WTC11 (cell line): ENCODE results near the gene ZBTB16. TPM values are rescaled to one million over a fixed set of nuclear protein-coding genes. Genes with fewer than 3 reads are reported as not detected.

Experiments used
- ATAC-seq: fragments of 200-7000 bp; cut with Tn5 transposase; 2 replicates; pipeline ENCODE4 v1.10.0; 2021; ENCODE audit warnings: mild to moderate bottlenecking, moderate library complexity
- CTCF ChIA-PET: fragments of 300-600 bp; sonication (Branson Sonifier 250); formaldehyde crosslinking; loops from one replicate; lab custom pipeline; 2021; ENCODE audit warnings: antibody characterized with exemption; lab: Charles Lee
- POLR2A ChIA-PET: fragments of 350-600 bp; sonication (Branson Sonifier 250); formaldehyde crosslinking; loops from one replicate; lab custom pipeline; 2021; ENCODE audit warnings: antibody characterized with exemption; lab: Charles Lee
- DNase-seq: peaks from one replicate; pipeline ENCODE4 v3.0.0; 2021; ENCODE audit warnings: low spot score
- H3K27ac Mint-ChIP-seq: 2 replicates; pipeline ENCODE4 v1.8.0; 2021; ENCODE audit warnings: mixed read lengths
- H3K27me3 Mint-ChIP-seq: 2 replicates; pipeline ENCODE4 v1.8.0; 2021; ENCODE audit warnings: low read depth, mild to moderate bottlenecking, moderate library complexity, mixed read lengths
- H3K36me3 Mint-ChIP-seq: 2 replicates; pipeline ENCODE4 v1.8.0; 2021; ENCODE audit warnings: mixed read lengths
- H3K4me1 Mint-ChIP-seq: 2 replicates; pipeline ENCODE4 v1.8.0; 2022; ENCODE audit warnings: mixed read lengths
- H3K4me3 Mint-ChIP-seq: 2 replicates; pipeline ENCODE4 v1.8.0; 2021; ENCODE audit warnings: mild to moderate bottlenecking, moderate library complexity, mixed read lengths
- H3K9me3 Mint-ChIP-seq: 2 replicates; pipeline ENCODE4 v1.8.0; 2021; ENCODE audit warnings: mixed read lengths
- CBFB ChIP-seq: sonication (generic); formaldehyde crosslinking; IDR thresholded peaks from 2 replicates; pipeline ENCODE4 v1.8.1; 2022; ENCODE audit warnings: mild to moderate bottlenecking, low read depth, missing genetic modification reagents
- CREM ChIP-seq: sonication (generic); formaldehyde crosslinking; IDR thresholded peaks from 2 replicates; pipeline ENCODE4 v1.8.1; 2022; ENCODE audit warnings: mild to moderate bottlenecking, missing genetic modification reagents, moderate library complexity
- ESRRA ChIP-seq: sonication (generic); formaldehyde crosslinking; IDR thresholded peaks from 2 replicates; pipeline ENCODE4 v1.8.1; 2022; ENCODE audit warnings: mild to moderate bottlenecking, missing genetic modification reagents, borderline replicate concordance
- FOXP1 ChIP-seq: sonication (generic); formaldehyde crosslinking; IDR thresholded peaks from 2 replicates; pipeline ENCODE4 v1.8.0; 2022; ENCODE audit warnings: missing genetic modification reagents, mild to moderate bottlenecking, moderate library complexity, borderline replicate concordance
- GTF2I ChIP-seq: fragments of 250-450 bp; sonication (Bioruptor Pico); conservative IDR thresholded peaks from 2 replicates; pipeline ENCODE4 v1.4.0; 2021; ENCODE audit warnings: mild to moderate bottlenecking
- MXD4 ChIP-seq: fragments of 250-450 bp; sonication (Bioruptor Pico); IDR thresholded peaks from 2 replicates; pipeline ENCODE4 v1.8.0; 2021; ENCODE audit warnings: mild to moderate bottlenecking, moderate library complexity, borderline replicate concordance
- MYBL2 ChIP-seq: sonication (generic); formaldehyde crosslinking; IDR thresholded peaks from 2 replicates; pipeline ENCODE4 v1.8.1; 2023; ENCODE audit warnings: mild to moderate bottlenecking, moderate library complexity, missing genetic modification reagents
- NFATC4 ChIP-seq: fragments of 250-450 bp; sonication (Bioruptor Pico); IDR thresholded peaks from 2 replicates; pipeline ENCODE4 v1.9.0; 2021; ENCODE audit warnings: mild to moderate bottlenecking
- NFE2L1 ChIP-seq: sonication (generic); formaldehyde crosslinking; IDR thresholded peaks from 2 replicates; pipeline ENCODE4 v1.8.1; 2023; ENCODE audit warnings: missing genetic modification reagents
- NR1H2 ChIP-seq: sonication (generic); formaldehyde crosslinking; IDR thresholded peaks from 2 replicates; pipeline ENCODE4 v1.9.0; 2021; ENCODE audit warnings: mild to moderate bottlenecking, moderate library complexity, missing genetic modification reagents
- NR2C2 ChIP-seq: sonication (generic); formaldehyde crosslinking; IDR thresholded peaks from 2 replicates; pipeline ENCODE4 v1.8.0; 2022; ENCODE audit warnings: mild to moderate bottlenecking, missing genetic modification reagents
- OVOL2 ChIP-seq: fragments of 250-450 bp; sonication (Bioruptor Pico); IDR thresholded peaks from 2 replicates; pipeline ENCODE4 v1.9.0; 2021; ENCODE audit warnings: mild to moderate bottlenecking, borderline replicate concordance
- SP1 ChIP-seq: sonication (generic); formaldehyde crosslinking; conservative IDR thresholded peaks from 2 replicates; pipeline ENCODE4 v1.8.1; 2022; ENCODE audit warnings: missing genetic modification reagents
- TCF7 ChIP-seq: sonication (generic); formaldehyde crosslinking; IDR thresholded peaks from 2 replicates; pipeline ENCODE4 v1.8.0; 2022; ENCODE audit warnings: mild to moderate bottlenecking, low read depth, missing genetic modification reagents, moderate library complexity
- ZNF121 ChIP-seq: sonication (generic); formaldehyde crosslinking; IDR thresholded peaks from 2 replicates; pipeline ENCODE4 v1.8.0; 2023; ENCODE audit warnings: missing genetic modification reagents
- ZNF138 ChIP-seq: sonication (generic); formaldehyde crosslinking; conservative IDR thresholded peaks from 2 replicates; pipeline ENCODE4 v1.8.1; 2022; ENCODE audit warnings: mild to moderate bottlenecking, moderate library complexity, missing genetic modification reagents
- total RNA-seq: library from RNA; stranded (reverse); gene quantifications from 3 replicates; pipeline ENCODE4 v1.2.3, GENCODE V29; 2021
- TF ChIP-seq, protein P1 (sequence below): sonication (generic); formaldehyde crosslinking; IDR thresholded peaks from 2 replicates; pipeline ENCODE4 v1.8.1; 2023; ENCODE audit warnings: mild to moderate bottlenecking, missing genetic modification reagents, moderate library complexity
- TF ChIP-seq, protein P2 (sequence below): sonication (generic); formaldehyde crosslinking; IDR thresholded peaks from 2 replicates; pipeline ENCODE4 v1.8.1; 2023; ENCODE audit warnings: mild to moderate bottlenecking, missing genetic modification reagents, borderline replicate concordance
- TF ChIP-seq, protein P3 (sequence below): fragments of 200-600 bp; IDR thresholded peaks from 2 replicates; pipeline ENCODE4 v1.8.0; 2022; ENCODE audit warnings: antibody characterized with exemption
- TF ChIP-seq, protein P4 (sequence below): sonication (generic); formaldehyde crosslinking; IDR thresholded peaks from 2 replicates; pipeline ENCODE4 v1.8.1; 2022; ENCODE audit warnings: low read depth, missing genetic modification reagents, borderline replicate concordance
- TF ChIP-seq, protein P5 (sequence below): sonication (generic); formaldehyde crosslinking; IDR thresholded peaks from 2 replicates; pipeline ENCODE4 v1.8.0; 2022; ENCODE audit warnings: mild to moderate bottlenecking, missing genetic modification reagents
- TF ChIP-seq, protein P6 (sequence below): sonication (generic); formaldehyde crosslinking; IDR thresholded peaks from 2 replicates; pipeline ENCODE4 v1.8.1; 2022; ENCODE audit warnings: mild to moderate bottlenecking, moderate library complexity, missing genetic modification reagents

Gene ZBTB16
- total RNA-seq, 1 experiment from 2014 or later = 0.57 TPM

DNA sequence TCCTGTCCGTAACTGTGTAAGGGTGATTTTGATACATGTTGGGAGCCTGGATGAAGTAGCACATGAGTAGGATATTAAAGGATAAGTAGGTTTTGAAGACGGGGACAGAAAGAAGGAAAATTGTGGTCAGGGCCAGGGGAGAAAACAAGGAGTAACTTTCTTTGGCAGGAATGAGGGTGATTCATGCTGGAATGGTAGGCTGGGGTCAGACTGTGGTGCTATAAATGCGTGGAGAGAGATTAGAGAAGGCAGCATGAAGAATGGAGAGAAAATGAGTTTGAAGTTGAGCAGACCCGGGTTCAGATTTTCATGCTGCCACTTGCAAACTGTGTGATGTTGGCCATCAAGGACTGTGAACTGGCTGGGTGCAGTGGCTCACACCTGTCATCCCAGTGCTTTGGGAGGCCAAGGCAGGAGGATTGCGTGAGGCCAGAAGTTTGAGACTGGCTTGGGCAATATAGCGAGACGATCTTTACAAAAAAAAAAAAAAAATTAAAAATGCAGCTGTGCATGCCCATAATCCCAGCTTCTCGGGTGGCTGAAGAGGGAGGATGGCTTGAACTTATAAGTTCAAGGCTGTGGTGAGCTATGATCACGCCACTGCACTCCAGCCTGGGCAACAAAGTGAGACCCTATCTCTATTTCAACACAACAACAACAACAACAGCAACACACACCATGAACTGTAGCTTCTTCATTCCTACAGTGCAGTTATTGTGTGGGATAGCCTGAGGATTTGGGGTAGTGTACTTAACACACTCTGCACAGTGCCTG lies 22.3 kb downstream of the ZBTB16 start (continued):
- no peak for TF ChIP-seq NFE2L1 (CRISPR knock-in tag)

DNA sequence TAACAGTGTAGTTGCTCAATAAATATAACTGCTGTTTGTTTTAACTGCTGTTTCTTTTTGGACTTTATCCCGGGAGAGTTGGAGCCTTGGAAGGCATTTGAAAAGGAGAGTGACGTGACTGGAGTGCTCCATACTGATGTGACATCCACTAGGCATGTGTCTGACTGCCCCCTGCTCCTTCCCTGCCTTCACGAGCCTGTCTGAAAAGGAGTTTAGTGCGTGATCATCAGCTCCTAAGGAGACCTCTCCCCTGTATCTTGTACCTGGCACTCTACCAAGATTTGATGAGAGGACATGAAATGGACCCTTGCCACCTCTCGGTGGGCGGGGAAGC lies 22.9 kb downstream of the ZBTB16 start:
- Mint-ChIP-seq H3K27ac (no peak overlapping the region), H3K9me3 (no peaks in the 10 kb centered on the region), H3K36me3 (no peaks in the 10 kb centered on the region), H3K27me3 (peaks cover 48% of the 10 kb centered on the region)
- no peak for DNase-seq
- ChIA-PET CTCF (interaction anchor here (0.5 to 1.4 kb wide), 3 partner anchors 18 to 99 kb away, joined by 3 read pairs; no protein-coding TSS in a partner anchor), POLR2A (no interaction called here)
- TF ChIP-seq MXD4 (CRISPR knock-in tag) (no peak), TCF7 (no peak), OVOL2 (no peak), MYBL2 (no peak), NR2C2 (CRISPR knock-in tag) (no peak), NFE2L1 (CRISPR knock-in tag) (no peak), ESRRA (no peak), FOXP1 (CRISPR knock-in tag) (no peak), NFATC4 (CRISPR knock-in tag) (no peak)
- TF ChIP-seq, protein P1, sequence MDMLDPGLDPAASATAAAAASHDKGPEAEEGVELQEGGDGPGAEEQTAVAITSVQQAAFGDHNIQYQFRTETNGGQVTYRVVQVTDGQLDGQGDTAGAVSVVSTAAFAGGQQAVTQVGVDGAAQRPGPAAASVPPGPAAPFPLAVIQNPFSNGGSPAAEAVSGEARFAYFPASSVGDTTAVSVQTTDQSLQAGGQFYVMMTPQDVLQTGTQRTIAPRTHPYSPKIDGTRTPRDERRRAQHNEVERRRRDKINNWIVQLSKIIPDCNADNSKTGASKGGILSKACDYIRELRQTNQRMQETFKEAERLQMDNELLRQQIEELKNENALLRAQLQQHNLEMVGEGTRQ (CRISPR knock-in tag) = no peak
- TF ChIP-seq, protein P2, sequence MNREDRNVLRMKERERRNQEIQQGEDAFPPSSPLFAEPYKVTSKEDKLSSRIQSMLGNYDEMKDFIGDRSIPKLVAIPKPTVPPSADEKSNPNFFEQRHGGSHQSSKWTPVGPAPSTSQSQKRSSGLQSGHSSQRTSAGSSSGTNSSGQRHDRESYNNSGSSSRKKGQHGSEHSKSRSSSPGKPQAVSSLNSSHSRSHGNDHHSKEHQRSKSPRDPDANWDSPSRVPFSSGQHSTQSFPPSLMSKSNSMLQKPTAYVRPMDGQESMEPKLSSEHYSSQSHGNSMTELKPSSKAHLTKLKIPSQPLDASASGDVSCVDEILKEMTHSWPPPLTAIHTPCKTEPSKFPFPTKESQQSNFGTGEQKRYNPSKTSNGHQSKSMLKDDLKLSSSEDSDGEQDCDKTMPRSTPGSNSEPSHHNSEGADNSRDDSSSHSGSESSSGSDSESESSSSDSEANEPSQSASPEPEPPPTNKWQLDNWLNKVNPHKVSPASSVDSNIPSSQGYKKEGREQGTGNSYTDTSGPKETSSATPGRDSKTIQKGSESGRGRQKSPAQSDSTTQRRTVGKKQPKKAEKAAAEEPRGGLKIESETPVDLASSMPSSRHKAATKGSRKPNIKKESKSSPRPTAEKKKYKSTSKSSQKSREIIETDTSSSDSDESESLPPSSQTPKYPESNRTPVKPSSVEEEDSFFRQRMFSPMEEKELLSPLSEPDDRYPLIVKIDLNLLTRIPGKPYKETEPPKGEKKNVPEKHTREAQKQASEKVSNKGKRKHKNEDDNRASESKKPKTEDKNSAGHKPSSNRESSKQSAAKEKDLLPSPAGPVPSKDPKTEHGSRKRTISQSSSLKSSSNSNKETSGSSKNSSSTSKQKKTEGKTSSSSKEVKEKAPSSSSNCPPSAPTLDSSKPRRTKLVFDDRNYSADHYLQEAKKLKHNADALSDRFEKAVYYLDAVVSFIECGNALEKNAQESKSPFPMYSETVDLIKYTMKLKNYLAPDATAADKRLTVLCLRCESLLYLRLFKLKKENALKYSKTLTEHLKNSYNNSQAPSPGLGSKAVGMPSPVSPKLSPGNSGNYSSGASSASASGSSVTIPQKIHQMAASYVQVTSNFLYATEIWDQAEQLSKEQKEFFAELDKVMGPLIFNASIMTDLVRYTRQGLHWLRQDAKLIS = no peak
- TF ChIP-seq, protein P3, sequence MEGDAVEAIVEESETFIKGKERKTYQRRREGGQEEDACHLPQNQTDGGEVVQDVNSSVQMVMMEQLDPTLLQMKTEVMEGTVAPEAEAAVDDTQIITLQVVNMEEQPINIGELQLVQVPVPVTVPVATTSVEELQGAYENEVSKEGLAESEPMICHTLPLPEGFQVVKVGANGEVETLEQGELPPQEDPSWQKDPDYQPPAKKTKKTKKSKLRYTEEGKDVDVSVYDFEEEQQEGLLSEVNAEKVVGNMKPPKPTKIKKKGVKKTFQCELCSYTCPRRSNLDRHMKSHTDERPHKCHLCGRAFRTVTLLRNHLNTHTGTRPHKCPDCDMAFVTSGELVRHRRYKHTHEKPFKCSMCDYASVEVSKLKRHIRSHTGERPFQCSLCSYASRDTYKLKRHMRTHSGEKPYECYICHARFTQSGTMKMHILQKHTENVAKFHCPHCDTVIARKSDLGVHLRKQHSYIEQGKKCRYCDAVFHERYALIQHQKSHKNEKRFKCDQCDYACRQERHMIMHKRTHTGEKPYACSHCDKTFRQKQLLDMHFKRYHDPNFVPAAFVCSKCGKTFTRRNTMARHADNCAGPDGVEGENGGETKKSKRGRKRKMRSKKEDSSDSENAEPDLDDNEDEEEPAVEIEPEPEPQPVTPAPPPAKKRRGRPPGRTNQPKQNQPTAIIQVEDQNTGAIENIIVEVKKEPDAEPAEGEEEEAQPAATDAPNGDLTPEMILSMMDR = no peak
- TF ChIP-seq, protein P4, sequence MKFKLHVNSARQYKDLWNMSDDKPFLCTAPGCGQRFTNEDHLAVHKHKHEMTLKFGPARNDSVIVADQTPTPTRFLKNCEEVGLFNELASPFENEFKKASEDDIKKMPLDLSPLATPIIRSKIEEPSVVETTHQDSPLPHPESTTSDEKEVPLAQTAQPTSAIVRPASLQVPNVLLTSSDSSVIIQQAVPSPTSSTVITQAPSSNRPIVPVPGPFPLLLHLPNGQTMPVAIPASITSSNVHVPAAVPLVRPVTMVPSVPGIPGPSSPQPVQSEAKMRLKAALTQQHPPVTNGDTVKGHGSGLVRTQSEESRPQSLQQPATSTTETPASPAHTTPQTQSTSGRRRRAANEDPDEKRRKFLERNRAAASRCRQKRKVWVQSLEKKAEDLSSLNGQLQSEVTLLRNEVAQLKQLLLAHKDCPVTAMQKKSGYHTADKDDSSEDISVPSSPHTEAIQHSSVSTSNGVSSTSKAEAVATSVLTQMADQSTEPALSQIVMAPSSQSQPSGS (CRISPR knock-in tag) = no peak
- TF ChIP-seq, protein P5, sequence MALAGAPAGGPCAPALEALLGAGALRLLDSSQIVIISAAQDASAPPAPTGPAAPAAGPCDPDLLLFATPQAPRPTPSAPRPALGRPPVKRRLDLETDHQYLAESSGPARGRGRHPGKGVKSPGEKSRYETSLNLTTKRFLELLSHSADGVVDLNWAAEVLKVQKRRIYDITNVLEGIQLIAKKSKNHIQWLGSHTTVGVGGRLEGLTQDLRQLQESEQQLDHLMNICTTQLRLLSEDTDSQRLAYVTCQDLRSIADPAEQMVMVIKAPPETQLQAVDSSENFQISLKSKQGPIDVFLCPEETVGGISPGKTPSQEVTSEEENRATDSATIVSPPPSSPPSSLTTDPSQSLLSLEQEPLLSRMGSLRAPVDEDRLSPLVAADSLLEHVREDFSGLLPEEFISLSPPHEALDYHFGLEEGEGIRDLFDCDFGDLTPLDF (CRISPR knock-in tag) = no peak
- TF ChIP-seq, all 79 proteins: peak for 0
- peaks cover 18% of the 10 kb centered on the region for H3K4me1 Mint-ChIP-seq
- no peak for ATAC-seq
- H3K4me3 Mint-ChIP-seq = no peak overlapping the region

DNA sequence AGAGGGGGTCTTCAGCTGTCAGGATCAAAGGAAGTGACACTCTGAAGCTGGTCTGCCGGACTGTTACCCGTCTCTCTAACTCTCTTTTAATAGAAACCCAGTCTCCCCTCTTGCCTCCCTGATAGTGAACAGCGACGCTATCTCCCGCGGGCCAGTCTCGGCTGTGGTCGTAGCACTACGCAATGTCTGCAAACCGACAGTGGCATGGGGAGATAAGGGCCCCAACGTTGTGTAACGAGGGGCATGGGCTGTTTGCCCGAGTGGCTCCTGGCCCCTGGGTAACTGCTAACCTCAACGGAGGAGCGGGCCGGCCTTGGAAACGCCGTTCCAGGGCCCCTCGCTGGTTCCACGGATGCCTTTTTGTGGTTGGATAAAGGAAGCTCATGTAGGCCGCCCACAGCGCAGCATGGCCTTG lies 23.3 kb downstream of the ZBTB16 start:
- ATAC-seq (no peak), DNase-seq (no peak)
- no peak overlapping the region for H3K27ac Mint-ChIP-seq
- CTCF ChIA-PET = interaction anchor here (0.5 to 1.4 kb wide), 5 partner anchors 9 to 98 kb away, joined by 3 to 4 read pairs (median 3); no protein-coding TSS in a partner anchor
- H3K9me3 Mint-ChIP-seq = no peaks in the 10 kb centered on the region
- H3K4me1 Mint-ChIP-seq = peaks cover 14% of the 10 kb centered on the region
- H3K36me3 Mint-ChIP-seq = no peaks in the 10 kb centered on the region
- no peak overlapping the region for H3K4me3 Mint-ChIP-seq
- peaks cover 44% of the 10 kb centered on the region for H3K27me3 Mint-ChIP-seq
- POLR2A ChIA-PET = no interaction called here
- no peak for TF ChIP-seq ZNF138 (CRISPR knock-in tag)
- no peak for TF ChIP-seq ZNF121 (CRISPR knock-in tag)
- TF ChIP-seq SP1 (CRISPR knock-in tag) = no peak
- no peak for TF ChIP-seq CREM
- TF ChIP-seq, protein P5 (CRISPR knock-in tag) = no peak
- no peak for TF ChIP-seq GTF2I (CRISPR knock-in tag)
- no peak for TF ChIP-seq NR1H2 (CRISPR knock-in tag)
- TF ChIP-seq, protein P6, sequence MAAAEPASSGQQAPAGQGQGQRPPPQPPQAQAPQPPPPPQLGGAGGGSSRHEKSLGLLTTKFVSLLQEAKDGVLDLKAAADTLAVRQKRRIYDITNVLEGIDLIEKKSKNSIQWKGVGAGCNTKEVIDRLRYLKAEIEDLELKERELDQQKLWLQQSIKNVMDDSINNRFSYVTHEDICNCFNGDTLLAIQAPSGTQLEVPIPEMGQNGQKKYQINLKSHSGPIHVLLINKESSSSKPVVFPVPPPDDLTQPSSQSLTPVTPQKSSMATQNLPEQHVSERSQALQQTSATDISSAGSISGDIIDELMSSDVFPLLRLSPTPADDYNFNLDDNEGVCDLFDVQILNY = no peak
- no peak for TF ChIP-seq CBFB (CRISPR knock-in tag)
